HG03135 (cell line): Measurements from ENCODE around the gene CPA1.

Experiments
- ATAC-seq: cut with Tn5 transposase; IDR thresholded peaks from one replicate; pipeline ENCODE4 v1.9.1; 2021; ENCODE audit warnings: mild to moderate bottlenecking, moderate library complexity; ENCODE audit not compliant: unreplicated experiment

Gene CPA1

GRCh38 chr7:130393841-130394411 lies 13.6 kb downstream of the CPA1 start:
- ATAC-seq, result no peak

- no peak for ATAC-seq
Observed at GRCh38 chr7:130394421-130395195, 14.3 kb downstream of the CPA1 start.

GRCh38 chr7:130395421-130395820 lies 15.1 kb downstream of the CPA1 start:
- ATAC-seq, result no peak

- ATAC-seq, result no peak
Observed at GRCh38 chr7:130396109-130396508, 15.8 kb downstream of the CPA1 start.

GRCh38 chr7:130397051-130397757 lies 16.9 kb downstream of the CPA1 start:
- ATAC-seq, result no peak

GRCh38 chr7:130397758-130398073 lies 17.4 kb downstream of the CPA1 start:
- no peak for ATAC-seq

- ATAC-seq, result no peak
Observed at GRCh38 chr7:130398526-130399090, 18.3 kb downstream of the CPA1 start.

GRCh38 chr7:130400120-130400572 lies 19.9 kb downstream of the CPA1 start:
- ATAC-seq, result no peak

GRCh38 chr7:130401101-130401500 lies 20.8 kb downstream of the CPA1 start:
- no peak for ATAC-seq

- no peak for ATAC-seq
Observed at GRCh38 chr7:130401578-130401977, 21.3 kb downstream of the CPA1 start.

GRCh38 chr7:130405003-130405402 lies 24.7 kb downstream of the CPA1 start:
- no peak for ATAC-seq

GRCh38 chr7:130409067-130409711 lies 28.9 kb downstream of the CPA1 start:
- no peak for ATAC-seq

- no peak for ATAC-seq
Observed at GRCh38 chr7:130409712-130410072, 29.4 kb downstream of the CPA1 start.

- ATAC-seq, result no peak
Observed at GRCh38 chr7:130410868-130411541, 30.7 kb downstream of the CPA1 start.

GRCh38 chr7:130413201-130413600 lies 32.9 kb downstream of the CPA1 start:
- ATAC-seq, result no peak

- no peak for ATAC-seq
Observed at GRCh38 chr7:130415006-130415405, 34.7 kb downstream of the CPA1 start.

- no peak for ATAC-seq
Observed at GRCh38 chr7:130417213-130417612, 36.9 kb downstream of the CPA1 start.

- no peak for ATAC-seq
Observed at GRCh38 chr7:130418306-130418705, 38.0 kb downstream of the CPA1 start.

- no peak for ATAC-seq
Observed at GRCh38 chr7:130419658-130420057, 39.4 kb downstream of the CPA1 start.

- no peak for ATAC-seq
Observed at GRCh38 chr7:130420943-130421578, 40.8 kb downstream of the CPA1 start.
